Activated CD4-positive, alpha-beta T cell treated with anti-CD3 and anti-CD28 coated beads for 36 hours (primary cell): ENCODE measurements around the gene LYRM4. TPM values are rescaled to one million over a fixed set of nuclear protein-coding genes. Genes with fewer than 3 reads are reported as not detected.

Source experiments
- ATAC-seq: fragments of 200-7000 bp; cut with Tn5 transposase; one replicate; pipeline ENCODE4 v1.10.0; 2021; ENCODE audit warnings: mild to moderate bottlenecking, moderate library complexity
- CTCF ChIA-PET: fragments of 350-600 bp; sonication (Branson Sonifier 250); formaldehyde crosslinking; loops from one replicate; lab custom pipeline; 2021; ENCODE audit warnings: antibody characterized with exemption; lab: Charles Lee
- POLR2A ChIA-PET: fragments of 350-600 bp; sonication (Branson Sonifier 250); formaldehyde crosslinking; loops from one replicate; lab custom pipeline; 2021; ENCODE audit warnings: antibody characterized with exemption, inconsistent platforms; lab: Charles Lee
- DNase-seq: peaks from one replicate; pipeline ENCODE4 v3.0.0-alpha.2; 2020
- H3K27ac Mint-ChIP-seq: one replicate; pipeline ENCODE4 v1.8.0; 2021; ENCODE audit warnings: mixed read lengths
- H3K27me3 Mint-ChIP-seq: one replicate; pipeline ENCODE4 v1.8.0; 2021; ENCODE audit warnings: mixed read lengths
- H3K36me3 Mint-ChIP-seq: one replicate; pipeline ENCODE4 v1.8.0; 2021; ENCODE audit warnings: low read depth, mixed read lengths
- H3K4me1 Mint-ChIP-seq: one replicate; pipeline ENCODE4 v1.8.0; 2021; ENCODE audit warnings: mixed read lengths
- H3K4me3 Mint-ChIP-seq: one replicate; pipeline ENCODE4 v1.8.0; 2021; ENCODE audit warnings: mild to moderate bottlenecking, moderate library complexity, mixed read lengths
- H3K9me3 Mint-ChIP-seq: one replicate; pipeline ENCODE4 v1.8.0; 2021; ENCODE audit warnings: low read depth, mixed read lengths
- intact Hi-C, 2 experiments: fragments of 100-400 bp; cut with DNase I in 1 of 2; cut with micrococcal nuclease in 1 of 2; formaldehyde crosslinking; loops; one replicate each; pipeline versions ENCODE4 v1.14.2 to v1.15.1; 2022 to 2024; cut with DNase I, micrococcal nuclease
- total RNA-seq, 2 experiments: library from RNA; stranded (reverse); gene quantifications; one replicate each; pipeline ENCODE4 v1.2.3, GENCODE V29; 2021

Gene LYRM4
- total RNA-seq, 2 experiments from 2014 or later = 46.4 to 53.4 TPM

- DNase-seq (no peak), ATAC-seq (no peak)
- Mint-ChIP-seq H3K9me3 (no peaks in the 10 kb centered on the region), H3K27me3 (no peaks in the 10 kb centered on the region), H3K4me1 (peaks cover 52% of the 10 kb centered on the region), H3K27ac (peak overlapping the region; percentile 83), H3K4me3 (no peak overlapping the region), H3K36me3 (peaks cover 13% of the 10 kb centered on the region)
- intact Hi-C loops = loop anchor here (1.0 to 5.0 kb wide), 6 partner anchors 20 to 644 kb away; partner anchors contain the start of genes FARS2 (in 2 of the 2) and CDYL (in 1 of the 2)
- CTCF ChIA-PET = interaction anchor here (0.6 to 2.0 kb wide), 2 partner anchors 22 to 85 kb away, joined by 3 to 11 read pairs; no protein-coding TSS in a partner anchor
- POLR2A ChIA-PET = no interaction called here
Measured at GRCh38 chr6:5280920-5281319, 20.2 kb upstream of the LYRM4 start.

GRCh38 chr6:5279891-5280338, 19.2 kb upstream of the LYRM4 start:
- intact Hi-C loops = loop anchor here (1.0 to 5.0 kb wide), 6 partner anchors 19 to 643 kb away; partner anchors contain the start of genes FARS2 (in 2 of the 2) and CDYL (in 1 of the 2)

GRCh38 chr6:5278565-5279120, 17.9 kb upstream of the LYRM4 start:
- H3K27me3 Mint-ChIP-seq = no peaks in the 10 kb centered on the region
- POLR2A ChIA-PET = interaction anchor here (0.6 kb wide), 1 partner anchor 79 kb away, joined by 3 read pairs; no protein-coding TSS in a partner anchor
- peaks cover 43% of the 10 kb centered on the region for H3K4me1 Mint-ChIP-seq
- ATAC-seq = peak; percentile 12
- H3K36me3 Mint-ChIP-seq = peaks cover 13% of the 10 kb centered on the region
- H3K27ac Mint-ChIP-seq = peak overlapping the region; percentile 93
- H3K4me3 Mint-ChIP-seq = peak overlapping the region; percentile 34
- intact Hi-C loops = no loop called here
- peak; percentile 18 for DNase-seq
- CTCF ChIA-PET = interaction anchor here (0.6 to 2.5 kb wide), 7 partner anchors 12 to 137 kb away, joined by 3 to 11 read pairs (median 3); partner anchors contain the start of genes FARS2 and LYRM4
- H3K9me3 Mint-ChIP-seq = no peaks in the 10 kb centered on the region

More at GRCh38 chr6:5279891-5280338, 19.2 kb upstream of the LYRM4 start:
- Mint-ChIP-seq H3K27me3 (no peaks in the 10 kb centered on the region), H3K4me1 (peaks cover 43% of the 10 kb centered on the region), H3K9me3 (no peaks in the 10 kb centered on the region), H3K27ac (peak overlapping the region; percentile 91), H3K36me3 (peaks cover 13% of the 10 kb centered on the region), H3K4me3 (peak overlapping the region; percentile 10)
- DNase-seq (peak; percentile 71), ATAC-seq (peak; percentile 92)
- CTCF ChIA-PET = interaction anchor here (0.6 to 2.5 kb wide), 5 partner anchors 13 to 1233 kb away, joined by 3 to 11 read pairs (median 3); no protein-coding TSS in a partner anchor
- POLR2A ChIA-PET = interaction anchor here (1.0 to 1.2 kb wide), 2 partner anchors 20 to 23 kb away, joined by 9 to 10 read pairs; partner anchors contain the start of gene LYRM4

GRCh38 chr6:5278047-5278446, 17.3 kb upstream of the LYRM4 start:
- H3K27ac Mint-ChIP-seq = peak overlapping the region; percentile 61
- ChIA-PET CTCF (interaction anchor here (0.6 to 2.5 kb wide), 8 partner anchors 11 to 137 kb away, joined by 3 to 9 read pairs (median 3); partner anchors contain the start of genes FARS2 and LYRM4), POLR2A (interaction anchor here (0.6 kb wide), 2 partner anchors 24 to 78 kb away, joined by 3 to 5 read pairs; no protein-coding TSS in a partner anchor)
- no peaks in the 10 kb centered on the region for H3K9me3 Mint-ChIP-seq
- no peaks in the 10 kb centered on the region for H3K27me3 Mint-ChIP-seq
- no peak overlapping the region for H3K4me3 Mint-ChIP-seq
- peaks cover 11% of the 10 kb centered on the region for H3K36me3 Mint-ChIP-seq
- peaks cover 49% of the 10 kb centered on the region for H3K4me1 Mint-ChIP-seq
- ATAC-seq = no peak
- no peak for DNase-seq
- intact Hi-C loops = no loop called here

GRCh38 chr6:5277589-5277988, 16.8 kb upstream of the LYRM4 start:
- Mint-ChIP-seq H3K27me3 (no peaks in the 10 kb centered on the region), H3K36me3 (peaks cover 15% of the 10 kb centered on the region), H3K4me3 (no peak overlapping the region), H3K27ac (no peak overlapping the region), H3K4me1 (peaks cover 52% of the 10 kb centered on the region), H3K9me3 (no peaks in the 10 kb centered on the region)
- ChIA-PET CTCF (interaction anchor here (0.6 to 2.5 kb wide), 7 partner anchors 11 to 97 kb away, joined by 3 to 9 read pairs (median 3); partner anchors contain the start of genes FARS2 and LYRM4), POLR2A (interaction anchor here (0.6 kb wide), 1 partner anchor 24 kb away, joined by 5 read pairs; no protein-coding TSS in a partner anchor)
- intact Hi-C loops = no loop called here
- DNase-seq (no peak), ATAC-seq (no peak)

GRCh38 chr6:5276581-5276980, 15.8 kb upstream of the LYRM4 start:
- CTCF ChIA-PET = interaction anchor here (1.1 to 2.1 kb wide), 3 partner anchors 10 to 27 kb away, joined by 3 to 9 read pairs (median 3); no protein-coding TSS in a partner anchor
- Mint-ChIP-seq H3K4me3 (no peak overlapping the region), H3K27ac (no peak overlapping the region), H3K4me1 (peaks cover 50% of the 10 kb centered on the region), H3K27me3 (no peaks in the 10 kb centered on the region), H3K36me3 (peaks cover 19% of the 10 kb centered on the region), H3K9me3 (no peaks in the 10 kb centered on the region)
- intact Hi-C loops = no loop called here
- no peak for DNase-seq
- no peak for ATAC-seq
- POLR2A ChIA-PET = no interaction called here

- intact Hi-C loops = no loop called here
- Mint-ChIP-seq H3K27ac (peak overlapping the region; percentile 28), H3K36me3 (peaks cover 22% of the 10 kb centered on the region), H3K4me1 (peaks cover 42% of the 10 kb centered on the region), H3K9me3 (no peaks in the 10 kb centered on the region), H3K4me3 (no peak overlapping the region), H3K27me3 (no peaks in the 10 kb centered on the region)
- DNase-seq (no peak), ATAC-seq (no peak)
- CTCF ChIA-PET = interaction anchor here (0.8 to 2.1 kb wide), 3 partner anchors 9 to 389 kb away, joined by 3 to 9 read pairs (median 3); no protein-coding TSS in a partner anchor
- POLR2A ChIA-PET = no interaction called here
Measured at GRCh38 chr6:5275497-5275896, 14.7 kb upstream of the LYRM4 start.

GRCh38 chr6:5274231-5274630, 13.5 kb upstream of the LYRM4 start:
- intact Hi-C loops = no loop called here
- CTCF ChIA-PET = interaction anchor here (0.7 kb wide), 1 partner anchor 353 kb away, joined by 3 read pairs; no protein-coding TSS in a partner anchor
- no peaks in the 10 kb centered on the region for H3K27me3 Mint-ChIP-seq
- POLR2A ChIA-PET = no interaction called here
- ATAC-seq = no peak
- no peak overlapping the region for H3K27ac Mint-ChIP-seq
- peaks cover 35% of the 10 kb centered on the region for H3K4me1 Mint-ChIP-seq
- DNase-seq = no peak
- no peaks in the 10 kb centered on the region for H3K9me3 Mint-ChIP-seq
- H3K4me3 Mint-ChIP-seq = no peak overlapping the region
- peaks cover 20% of the 10 kb centered on the region for H3K36me3 Mint-ChIP-seq

- peaks cover 2% of the 10 kb centered on the region for H3K9me3 Mint-ChIP-seq
- DNase-seq (no peak), ATAC-seq (no peak)
- H3K4me1 Mint-ChIP-seq = peaks cover 24% of the 10 kb centered on the region
- ChIA-PET CTCF (interaction anchor here (1.6 kb wide), 1 partner anchor 128 kb away, joined by 3 read pairs; no protein-coding TSS in a partner anchor), POLR2A (no interaction called here)
- H3K27ac Mint-ChIP-seq = no peak overlapping the region
- no peaks in the 10 kb centered on the region for H3K27me3 Mint-ChIP-seq
- intact Hi-C loops = no loop called here
- H3K36me3 Mint-ChIP-seq = peaks cover 26% of the 10 kb centered on the region
- no peak overlapping the region for H3K4me3 Mint-ChIP-seq
Measured at GRCh38 chr6:5271926-5272325, 11.2 kb upstream of the LYRM4 start.

- Mint-ChIP-seq H3K27me3 (no peaks in the 10 kb centered on the region), H3K9me3 (peaks cover 2% of the 10 kb centered on the region), H3K4me3 (no peak overlapping the region), H3K4me1 (peaks cover 31% of the 10 kb centered on the region), H3K27ac (no peak overlapping the region), H3K36me3 (peaks cover 31% of the 10 kb centered on the region)
- ATAC-seq (no peak), DNase-seq (no peak)
- ChIA-PET POLR2A (interaction anchor here (0.6 kb wide), 2 partner anchors 228 to 581 kb away, joined by 3 to 5 read pairs; no protein-coding TSS in a partner anchor), CTCF (interaction anchor here (1.3 to 1.6 kb wide), 2 partner anchors 17 to 126 kb away, joined by 3 to 5 read pairs; no protein-coding TSS in a partner anchor)
- intact Hi-C loops = no loop called here
Measured at GRCh38 chr6:5270093-5270680, 9.4 kb upstream of the LYRM4 start.

GRCh38 chr6:5266423-5266822, 5.7 kb upstream of the LYRM4 start:
- intact Hi-C loops = no loop called here
- no peak overlapping the region for H3K4me3 Mint-ChIP-seq
- DNase-seq (no peak), ATAC-seq (no peak)
- H3K27me3 Mint-ChIP-seq = no peaks in the 10 kb centered on the region
- peaks cover 22% of the 10 kb centered on the region for H3K4me1 Mint-ChIP-seq
- POLR2A ChIA-PET = interaction anchor here (0.7 kb wide), 1 partner anchor 19 kb away, joined by 3 read pairs; no protein-coding TSS in a partner anchor
- peak overlapping the region; percentile 73 for H3K27ac Mint-ChIP-seq
- H3K9me3 Mint-ChIP-seq = peaks cover 2% of the 10 kb centered on the region
- CTCF ChIA-PET = interaction anchor here (0.6 to 2.5 kb wide), 10 partner anchors 10 to 122 kb away, joined by 3 to 9 read pairs (median 4); no protein-coding TSS in a partner anchor
- peaks cover 24% of the 10 kb centered on the region for H3K36me3 Mint-ChIP-seq
